Measurements from ENCODE around the gene IL34.

The IL34 gene

GRCh38 chr16:70659953-70660671 is 13.8 kb downstream of the IL34 start:
- no peak for DNase-seq
- H3K9me3 ChIP-seq (ENCODE audit: insufficient read depth, low read length, severe bottlenecking): no peaks in the 10 kb centered on the region
- no peaks in the 10 kb centered on the region for H3K79me2 ChIP-seq (ENCODE audit: insufficient read depth, low read length)
- no peaks in the 10 kb centered on the region for H4K20me1 ChIP-seq (ENCODE audit: insufficient read depth, low read length)
- H3K36me3 ChIP-seq (ENCODE audit: insufficient read depth, low read length): peaks cover 18% of the 10 kb centered on the region
- H3K4me1 ChIP-seq (ENCODE audit: insufficient read depth, low read length): no peaks in the 10 kb centered on the region
- no peak for ATAC-seq (ENCODE audit: insufficient read depth, low read depth)
- no peak overlapping the region for H3K4me3 ChIP-seq (ENCODE audit: low read depth in 1 of 2, low read length in 2 of 2)
- H3K9ac ChIP-seq (ENCODE audit: low read depth, low read length): no peak overlapping the region
- no peak overlapping the region for H2AFZ ChIP-seq (ENCODE audit: low read depth, low read length)
- H3K27ac ChIP-seq (ENCODE audit: low read length): no peak overlapping the region
- H3K4me2 ChIP-seq (ENCODE audit: insufficient read depth, low read length): no peak overlapping the region
- TF ChIP-seq CTCF (IDR thresholded peaks at IDR 0.05; ENCODE audit: borderline replicate concordance, extremely low read depth, low read length, poor library complexity, severe bottlenecking) (no peak), EZH2 (IDR thresholded peaks at IDR 0.05; ENCODE audit: borderline replicate concordance, low read depth, low read length, severe bottlenecking) (no peak)
- no peaks in the 10 kb centered on the region for H3K27me3 ChIP-seq (ENCODE audit: insufficient read depth, low read length, poor library complexity)

GRCh38 chr16:70660672-70661350 is 14.5 kb downstream of the IL34 start:
- no peak overlapping the region for H3K4me2 ChIP-seq (ENCODE audit: insufficient read depth, low read length)

GRCh38 chr16:70661534-70661917 is 15.2 kb downstream of the IL34 start:
- no peaks in the 10 kb centered on the region for H3K9me3 ChIP-seq (ENCODE audit: insufficient read depth, low read length, severe bottlenecking)
- H3K4me1 ChIP-seq (ENCODE audit: insufficient read depth, low read length): no peaks in the 10 kb centered on the region
- H3K27me3 ChIP-seq (ENCODE audit: insufficient read depth, low read length, poor library complexity): no peaks in the 10 kb centered on the region
- H4K20me1 ChIP-seq (ENCODE audit: insufficient read depth, low read length): no peaks in the 10 kb centered on the region
- DNase-seq (no peak), ATAC-seq (ENCODE audit: insufficient read depth, low read depth) (no peak)
- TF ChIP-seq EZH2 (IDR thresholded peaks at IDR 0.05; ENCODE audit: borderline replicate concordance, low read depth, low read length, severe bottlenecking) (no peak), CTCF (IDR thresholded peaks at IDR 0.05; ENCODE audit: borderline replicate concordance, extremely low read depth, low read length, poor library complexity, severe bottlenecking) (no peak)
- no peak overlapping the region for H3K9ac ChIP-seq (ENCODE audit: low read depth, low read length)
- H3K4me3 ChIP-seq (ENCODE audit: low read depth in 1 of 2, low read length in 2 of 2): no peak overlapping the region
- H3K79me2 ChIP-seq (ENCODE audit: insufficient read depth, low read length): no peaks in the 10 kb centered on the region
- H3K36me3 ChIP-seq (ENCODE audit: insufficient read depth, low read length): peaks cover 32% of the 10 kb centered on the region
- H3K4me2 ChIP-seq (ENCODE audit: insufficient read depth, low read length): no peak overlapping the region
- no peak overlapping the region for H3K27ac ChIP-seq (ENCODE audit: low read length)
- no peak overlapping the region for H2AFZ ChIP-seq (ENCODE audit: low read depth, low read length)

More at GRCh38 chr16:70660672-70661350, 14.5 kb downstream of the IL34 start:
- H3K79me2 ChIP-seq (ENCODE audit: insufficient read depth, low read length): no peaks in the 10 kb centered on the region
- H3K9me3 ChIP-seq (ENCODE audit: insufficient read depth, low read length, severe bottlenecking): no peaks in the 10 kb centered on the region
- no peak for DNase-seq
- H2AFZ ChIP-seq (ENCODE audit: low read depth, low read length): no peak overlapping the region
- no peak for TF ChIP-seq CTCF (IDR thresholded peaks at IDR 0.05; ENCODE audit: borderline replicate concordance, extremely low read depth, low read length, poor library complexity, severe bottlenecking)
- no peak for TF ChIP-seq EZH2 (IDR thresholded peaks at IDR 0.05; ENCODE audit: borderline replicate concordance, low read depth, low read length, severe bottlenecking)
- no peak for ATAC-seq (ENCODE audit: insufficient read depth, low read depth)
- H3K27me3 ChIP-seq (ENCODE audit: insufficient read depth, low read length, poor library complexity): no peaks in the 10 kb centered on the region
- H4K20me1 ChIP-seq (ENCODE audit: insufficient read depth, low read length): no peaks in the 10 kb centered on the region
- H3K4me3 ChIP-seq (ENCODE audit: low read depth in 1 of 2, low read length in 2 of 2): no peak overlapping the region
- H3K9ac ChIP-seq (ENCODE audit: low read depth, low read length): no peak overlapping the region
- no peaks in the 10 kb centered on the region for H3K4me1 ChIP-seq (ENCODE audit: insufficient read depth, low read length)
- H3K36me3 ChIP-seq (ENCODE audit: insufficient read depth, low read length): peaks cover 25% of the 10 kb centered on the region
- no peak overlapping the region for H3K27ac ChIP-seq (ENCODE audit: low read length)
